WERI-Rb-1 (cell line): ENCODE measurements around the gene SMYD3.

ENCODE experiments used
- DNase-seq: peaks from one replicate; pipeline ENCODE4 v3.0.0-alpha.2; 2020
- H3K27ac ChIP-seq: fragments of 250-450 bp; sonication (Bioruptor Pico); 2 replicates; pipeline ENCODE4 v1.5.1; 2020; ENCODE audit warnings: mild to moderate bottlenecking, moderate library complexity
- H3K27me3 ChIP-seq: fragments of 250-450 bp; sonication (Bioruptor Pico); 2 replicates; pipeline ENCODE4 v1.5.1; 2021; ENCODE audit warnings: mild to moderate bottlenecking, low read depth, moderate library complexity; ENCODE audit not compliant: insufficient read depth, severe bottlenecking
- H3K36me3 ChIP-seq: fragments of 250-450 bp; sonication (Bioruptor Pico); 2 replicates; pipeline ENCODE4 v1.5.1; 2020; ENCODE audit warnings: mild to moderate bottlenecking, moderate library complexity
- H3K4me3 ChIP-seq: 2 replicates; pipeline ENCODE4 v1.5.1; 2011; ENCODE audit warnings: low read depth, mild to moderate bottlenecking, control low read depth, low read length
- H3K9me3 ChIP-seq: fragments of 250-450 bp; sonication (Bioruptor Pico); 2 replicates; pipeline ENCODE4 v1.5.1; 2021; ENCODE audit warnings: mild to moderate bottlenecking, moderate library complexity; ENCODE audit not compliant: severe bottlenecking
- TF ChIP-seq, protein P1 (sequence below): IDR thresholded peaks from 2 replicates; pipeline ENCODE4 v1.5.1; 2011; ENCODE audit warnings: low read depth, mild to moderate bottlenecking, control low read depth, inconsistent platforms, low read length

The SMYD3 gene

DNA sequence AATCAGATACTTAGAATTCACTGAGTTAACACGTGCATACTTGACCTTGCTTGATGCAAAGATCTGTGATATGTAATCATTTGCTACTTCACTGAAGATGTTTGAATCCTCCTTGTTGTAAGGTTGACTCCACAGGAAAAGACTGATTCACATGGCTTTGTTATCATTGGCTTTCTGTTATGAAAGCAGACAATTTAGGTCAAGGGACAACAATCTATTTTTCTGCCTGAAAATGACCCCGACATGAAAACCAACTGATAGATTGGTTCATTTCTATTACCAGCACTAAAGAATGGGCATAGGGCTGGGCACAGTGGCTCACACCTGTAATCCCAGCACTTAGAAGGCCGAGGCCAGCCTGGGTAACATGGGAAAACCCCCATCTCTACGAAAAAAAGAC lies 546.9 kb downstream of the SMYD3 start:
- TF ChIP-seq, protein P1, sequence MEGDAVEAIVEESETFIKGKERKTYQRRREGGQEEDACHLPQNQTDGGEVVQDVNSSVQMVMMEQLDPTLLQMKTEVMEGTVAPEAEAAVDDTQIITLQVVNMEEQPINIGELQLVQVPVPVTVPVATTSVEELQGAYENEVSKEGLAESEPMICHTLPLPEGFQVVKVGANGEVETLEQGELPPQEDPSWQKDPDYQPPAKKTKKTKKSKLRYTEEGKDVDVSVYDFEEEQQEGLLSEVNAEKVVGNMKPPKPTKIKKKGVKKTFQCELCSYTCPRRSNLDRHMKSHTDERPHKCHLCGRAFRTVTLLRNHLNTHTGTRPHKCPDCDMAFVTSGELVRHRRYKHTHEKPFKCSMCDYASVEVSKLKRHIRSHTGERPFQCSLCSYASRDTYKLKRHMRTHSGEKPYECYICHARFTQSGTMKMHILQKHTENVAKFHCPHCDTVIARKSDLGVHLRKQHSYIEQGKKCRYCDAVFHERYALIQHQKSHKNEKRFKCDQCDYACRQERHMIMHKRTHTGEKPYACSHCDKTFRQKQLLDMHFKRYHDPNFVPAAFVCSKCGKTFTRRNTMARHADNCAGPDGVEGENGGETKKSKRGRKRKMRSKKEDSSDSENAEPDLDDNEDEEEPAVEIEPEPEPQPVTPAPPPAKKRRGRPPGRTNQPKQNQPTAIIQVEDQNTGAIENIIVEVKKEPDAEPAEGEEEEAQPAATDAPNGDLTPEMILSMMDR, result no peak
- Histone ChIP-seq H3K27me3 (no peaks in the 10 kb centered on the region), H3K4me3 (no peak overlapping the region), H3K36me3 (no peaks in the 10 kb centered on the region), H3K9me3 (no peaks in the 10 kb centered on the region), H3K27ac (no peak overlapping the region)
- DNase-seq, result no peak

DNA sequence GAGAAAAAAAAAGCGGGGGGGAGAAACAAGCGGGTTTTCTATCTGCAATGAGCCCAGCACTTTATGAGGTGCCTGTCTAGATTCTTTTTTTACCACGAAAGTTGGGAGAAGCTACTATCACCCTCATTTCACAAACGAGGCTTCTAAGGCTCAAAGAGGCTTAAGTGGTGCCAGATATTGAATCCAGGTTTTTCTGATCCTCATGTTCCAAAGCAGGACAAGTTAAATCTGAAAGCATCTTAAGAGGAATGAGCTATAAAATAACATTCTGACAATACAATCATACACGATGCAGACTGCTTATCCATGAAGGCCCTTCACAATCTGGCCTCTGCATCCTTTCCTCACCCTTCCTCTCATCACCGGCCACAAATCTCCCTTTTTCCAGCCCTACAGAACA lies 549.1 kb downstream of the SMYD3 start:
- Histone ChIP-seq H3K27me3 (no peaks in the 10 kb centered on the region), H3K36me3 (no peaks in the 10 kb centered on the region), H3K9me3 (no peaks in the 10 kb centered on the region), H3K27ac (no peak overlapping the region), H3K4me3 (no peak overlapping the region)
- no peak for DNase-seq
- TF ChIP-seq, protein P1, result no peak

- TF ChIP-seq, protein P1, result no peak
- H3K36me3 ChIP-seq, result no peaks in the 10 kb centered on the region
- no peak for DNase-seq
Observed at GRCh38 chr1:245957427-245957826, 549.7 kb downstream of the SMYD3 start.

DNA sequence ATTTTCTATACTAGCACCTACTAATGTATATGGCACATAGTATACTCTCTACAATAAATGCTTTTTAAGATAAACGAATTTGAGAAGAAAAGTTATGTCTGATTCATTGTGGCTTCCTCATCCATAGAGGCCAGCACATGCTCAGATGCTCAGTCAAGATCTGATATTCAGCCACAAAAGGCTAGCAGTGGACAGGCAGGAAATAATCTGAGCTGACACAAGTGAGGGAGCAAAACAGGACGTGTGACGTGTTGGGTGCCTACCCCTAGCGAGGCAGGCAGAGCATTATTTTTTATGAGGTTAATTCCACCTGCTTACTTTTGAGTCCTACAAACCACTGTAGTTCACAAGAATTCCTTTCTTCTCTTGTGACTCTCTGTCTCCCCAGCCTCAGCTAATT lies 550.9 kb downstream of the SMYD3 start:
- Histone ChIP-seq H3K9me3 (no peaks in the 10 kb centered on the region), H3K4me3 (no peak overlapping the region), H3K27me3 (no peaks in the 10 kb centered on the region), H3K27ac (no peak overlapping the region), H3K36me3 (no peaks in the 10 kb centered on the region)
- DNase-seq, result no peak
- TF ChIP-seq, protein P1, result no peak

More at GRCh38 chr1:245957427-245957826, 549.7 kb downstream of the SMYD3 start:
- Histone ChIP-seq H3K4me3 (no peak overlapping the region), H3K27ac (no peak overlapping the region), H3K27me3 (no peaks in the 10 kb centered on the region), H3K9me3 (no peaks in the 10 kb centered on the region)

GRCh38 chr1:245953876-245954660 lies 553.0 kb downstream of the SMYD3 start:
- TF ChIP-seq, protein P1, result no peak
- H3K4me3 ChIP-seq, result no peak overlapping the region
- no peaks in the 10 kb centered on the region for H3K27me3 ChIP-seq
- H3K36me3 ChIP-seq, result no peaks in the 10 kb centered on the region
- DNase-seq, result no peak
- H3K27ac ChIP-seq, result no peak overlapping the region
- no peaks in the 10 kb centered on the region for H3K9me3 ChIP-seq

DNA sequence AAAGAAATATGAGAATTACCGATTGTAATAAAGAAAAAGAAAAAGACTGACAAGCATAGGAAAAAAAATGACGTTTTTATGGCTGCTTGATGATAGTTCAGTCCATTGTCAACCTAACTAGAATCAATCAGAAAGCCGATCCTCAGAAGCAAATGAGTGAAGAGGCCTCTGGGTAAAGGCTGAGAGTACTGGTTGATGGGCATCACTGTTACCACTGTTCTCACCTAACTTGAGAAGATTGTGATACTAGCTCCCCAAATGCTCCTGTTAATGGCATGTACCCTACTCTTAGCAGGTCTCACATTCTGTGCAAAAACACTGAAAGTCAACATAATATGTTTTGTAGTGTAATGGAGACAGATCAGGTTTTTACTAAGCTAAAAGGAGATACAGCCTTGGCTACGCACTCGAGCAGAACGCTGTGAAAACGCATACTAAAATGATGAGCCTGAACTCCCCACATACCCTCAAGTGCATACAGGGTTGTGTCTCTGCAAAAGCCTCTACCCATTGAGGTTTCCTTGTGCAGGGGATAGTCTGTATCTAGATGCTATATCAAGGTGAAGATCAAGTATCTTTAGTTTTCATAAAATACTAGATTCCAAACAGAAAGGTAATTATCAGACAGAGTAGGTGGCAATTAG lies 554.6 kb downstream of the SMYD3 start:
- no peaks in the 10 kb centered on the region for H3K36me3 ChIP-seq
- H3K4me3 ChIP-seq, result no peak overlapping the region
- no peaks in the 10 kb centered on the region for H3K27me3 ChIP-seq
- no peaks in the 10 kb centered on the region for H3K9me3 ChIP-seq
- no peak overlapping the region for H3K27ac ChIP-seq
- DNase-seq, result no peak
- TF ChIP-seq, protein P1, result no peak
